Measurements from ENCODE around the gene HBS1L.

Gene HBS1L

DNA sequence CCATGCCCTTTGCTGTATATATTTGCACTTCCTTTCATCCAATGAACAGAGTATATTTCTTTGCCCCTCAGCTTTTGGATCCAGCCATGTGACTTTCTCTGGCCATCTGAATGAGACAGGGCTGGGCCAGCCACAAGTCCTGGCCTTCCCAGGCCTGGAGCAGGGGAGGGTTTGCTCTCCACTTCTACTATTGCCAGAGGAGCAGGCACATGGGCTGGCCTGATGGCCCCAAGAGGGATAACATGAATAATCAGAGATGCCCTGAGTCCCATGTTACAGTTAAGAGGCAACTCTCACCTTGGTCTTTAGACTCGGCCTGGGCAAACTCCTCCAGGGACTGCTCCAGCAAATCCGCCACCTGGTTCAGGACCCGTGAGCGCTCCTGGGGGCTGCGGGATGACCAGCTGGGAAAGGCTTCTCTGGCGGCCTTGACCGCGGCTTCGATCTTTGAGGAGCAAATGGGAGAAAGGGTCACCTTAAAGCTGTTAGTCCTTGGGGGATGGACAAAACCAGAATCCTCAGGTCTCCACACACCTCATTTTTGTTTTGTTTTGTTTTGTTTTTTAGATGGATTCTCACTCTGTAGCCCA is 111.0 kb downstream of the HBS1L start:
- no peak for DNase-seq

GRCh38 chr6:134938896-134939295 is 115.7 kb downstream of the HBS1L start:
- DNase-seq = peak; percentile 61 to 69

DNA sequence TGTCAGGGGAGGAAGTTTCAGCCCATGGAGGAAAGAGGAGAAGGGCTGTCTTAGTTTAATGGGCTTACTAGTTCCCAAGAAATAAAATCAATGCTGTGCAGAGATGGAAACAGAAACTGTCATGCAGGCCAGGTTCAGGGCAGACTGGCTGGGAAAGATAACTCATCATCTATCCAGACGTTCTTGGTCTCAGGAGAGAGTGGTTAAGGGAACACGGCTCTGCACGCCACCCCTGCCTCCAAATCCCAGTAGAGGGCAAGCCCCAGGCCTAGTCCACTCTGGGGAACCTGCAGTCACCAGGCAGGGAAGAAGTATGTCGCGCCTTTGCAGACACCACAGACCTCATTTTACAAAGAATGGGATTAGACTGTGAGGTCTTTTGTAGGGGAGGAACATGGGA is 117.2 kb downstream of the HBS1L start:
- no peak for DNase-seq

DNA sequence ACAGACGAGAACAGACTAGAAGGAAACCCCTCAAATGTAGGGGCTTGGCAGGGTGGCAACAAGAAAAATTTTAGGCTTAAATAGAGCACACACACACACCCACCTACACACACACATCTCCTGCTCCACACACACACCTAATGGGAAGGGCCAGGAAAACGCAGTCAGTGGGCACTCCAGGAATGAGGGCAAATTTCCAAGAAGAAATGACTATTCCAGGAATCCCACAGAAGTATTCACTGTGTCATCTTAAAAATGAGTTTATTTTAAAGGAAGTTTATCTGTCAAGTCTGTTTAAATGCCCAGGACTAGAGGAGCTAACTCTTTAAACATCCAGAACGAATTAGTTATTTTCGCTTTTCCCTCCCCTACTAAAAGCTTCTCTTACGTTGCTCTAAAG is 117.7 kb downstream of the HBS1L start:
- no peak for DNase-seq

GRCh38 chr6:134936476-134936875 is 118.1 kb downstream of the HBS1L start:
- DNase-seq = no peak

GRCh38 chr6:134934793-134935485 is 119.7 kb downstream of the HBS1L start:
- no peak for DNase-seq

- DNase-seq = no peak
Observed at GRCh38 chr6:134932535-134933470, 121.8 kb downstream of the HBS1L start.

DNA sequence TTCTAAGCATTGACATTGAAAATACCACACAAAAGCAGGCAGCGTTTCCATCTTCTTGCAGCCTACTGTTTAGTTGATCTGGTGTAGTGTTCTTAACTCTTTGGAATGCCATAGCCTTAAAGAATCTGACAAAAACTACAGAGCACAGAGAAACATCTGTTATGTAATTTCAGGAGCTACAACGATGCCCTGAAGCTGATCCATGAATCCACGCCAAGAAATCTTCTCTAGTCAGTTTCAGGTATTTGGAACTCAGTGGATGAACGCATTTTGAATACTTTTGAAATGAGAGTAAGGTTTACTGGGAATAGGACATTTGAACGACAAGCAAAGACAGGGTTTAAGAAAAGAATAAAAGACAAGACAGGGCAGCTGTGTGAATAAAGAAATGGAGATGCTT is 122.5 kb downstream of the HBS1L start:
- no peak for DNase-seq

GRCh38 chr6:134930463-134930862 is 124.2 kb downstream of the HBS1L start:
- DNase-seq = no peak

GRCh38 chr6:134928151-134928900 is 126.3 kb downstream of the HBS1L start:
- no peak for DNase-seq

- no peak for DNase-seq
Observed at GRCh38 chr6:134925800-134926199, 128.8 kb downstream of the HBS1L start.

DNA sequence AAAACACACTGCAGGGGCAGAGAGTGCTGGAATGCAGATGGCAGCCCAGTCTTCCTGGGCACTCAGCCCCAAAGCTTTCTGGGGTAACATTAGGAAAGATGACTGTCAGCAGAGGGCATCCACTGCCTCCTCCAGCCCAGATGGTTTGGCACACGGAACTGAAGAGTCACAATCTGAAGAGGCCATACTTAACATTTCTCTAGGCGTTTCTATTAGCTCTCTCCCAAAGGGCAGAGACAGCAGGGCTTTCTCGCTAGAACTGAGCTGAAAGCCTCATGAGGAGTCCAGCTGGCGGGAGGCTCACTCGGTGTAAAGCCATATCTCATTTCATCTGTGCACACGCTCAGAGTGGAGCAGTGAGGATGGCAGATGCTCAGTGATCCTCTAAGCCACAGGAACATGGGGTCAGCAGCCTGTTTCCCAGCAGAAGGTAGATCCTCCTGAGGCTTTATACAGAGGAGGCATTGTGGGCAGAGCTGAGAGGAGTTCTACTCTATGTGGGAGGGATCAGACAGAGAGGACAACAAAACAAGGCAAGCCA is 132.8 kb downstream of the HBS1L start:
- DNase-seq = no peak

- DNase-seq = no peak
Observed at GRCh38 chr6:134921276-134921675, 133.3 kb downstream of the HBS1L start.

- DNase-seq = no peak
Observed at GRCh38 chr6:134920422-134920821, 134.2 kb downstream of the HBS1L start.

DNA sequence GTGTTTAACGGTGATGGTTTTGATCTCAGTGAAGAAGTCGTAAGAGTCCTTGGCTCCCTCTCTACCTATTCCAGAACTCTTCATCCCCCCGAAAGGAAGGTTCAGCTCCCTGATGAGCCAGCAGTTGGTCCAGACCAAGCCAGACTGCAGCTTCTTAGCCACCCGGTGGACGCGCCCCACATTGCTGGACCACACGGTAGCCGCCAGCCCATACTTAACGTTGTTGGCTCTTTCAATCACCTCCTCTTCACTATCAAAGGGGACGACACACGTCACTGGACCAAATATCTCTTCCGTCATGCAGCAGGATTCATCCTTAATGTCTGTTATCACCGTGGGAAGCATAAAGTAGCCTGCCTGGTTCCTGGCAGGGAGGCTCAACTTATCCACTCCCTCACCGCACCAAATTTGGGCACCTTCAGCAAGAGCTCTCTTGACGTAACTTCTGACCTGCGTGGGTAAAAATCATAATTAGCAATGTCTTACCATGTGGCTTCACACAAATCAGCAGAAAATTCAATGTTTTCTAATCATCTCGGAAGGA is 136.1 kb downstream of the HBS1L start:
- no peak for DNase-seq

DNA sequence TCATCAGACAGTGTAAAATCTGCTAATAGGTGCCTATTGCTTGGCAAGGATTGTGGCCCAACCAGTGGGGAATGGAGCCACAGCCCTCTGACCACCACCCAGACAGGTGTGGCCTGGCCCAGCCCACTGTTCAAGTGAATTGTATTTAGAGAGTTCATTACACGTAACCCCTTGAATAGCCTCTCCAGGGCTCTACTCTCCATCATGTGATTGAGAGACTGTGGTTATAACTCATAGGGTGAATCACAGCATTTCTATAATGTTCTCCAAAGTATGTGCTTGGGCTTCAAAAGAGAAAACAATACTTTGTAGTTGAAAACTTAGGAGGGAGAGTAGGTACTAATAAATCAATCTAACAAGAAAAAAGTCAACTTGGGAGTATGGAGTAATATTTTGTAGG is 143.1 kb downstream of the HBS1L start:
- DNase-seq = no peak

DNA sequence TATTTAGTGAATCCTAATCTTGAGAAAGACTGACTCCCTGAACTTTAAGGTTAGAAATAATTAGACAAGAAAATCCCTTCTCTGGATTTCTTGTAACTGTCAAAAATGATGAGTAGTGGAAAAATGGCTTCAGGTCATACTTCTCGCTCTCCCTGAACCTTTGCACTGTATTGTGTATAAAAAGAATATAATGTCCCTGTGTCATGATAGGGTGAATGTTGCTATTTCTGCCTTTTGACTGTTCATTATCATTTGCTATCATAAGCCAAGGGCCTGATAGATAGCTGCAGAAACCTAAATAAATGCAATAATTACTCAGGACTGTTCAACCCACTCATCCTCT is 144.1 kb downstream of the HBS1L start:
- no peak for DNase-seq
